ENCODE measurements around the gene HADHB.

Gene HADHB

GRCh38 chr2:26244309-26245230 lies at the start of gene HADHB, which contains the start of gene HADHA:
TSS of gene HADHB (plus strand) at chr2:26244939. CDS start at chr2:26254255, 9,316 bp downstream.
TSS of gene HADHA (minus strand) at chr2:26244632. CDS start at chr2:26244596, 36 bp downstream.
- FAIRE-seq: no peak
- TF ChIP-seq POLR2A (IDR thresholded peaks at IDR 0.05; ENCODE audit: low read depth, low read length): peak; percentile 81
- peak; percentile 87 for DNase-seq (ENCODE audit: insufficient read length, low spot score)

- DNase-seq (ENCODE audit: insufficient read length, low spot score) (no peak), FAIRE-seq (no peak)
- TF ChIP-seq POLR2A (IDR thresholded peaks at IDR 0.05; ENCODE audit: low read depth, low read length): no peak
Measured at GRCh38 chr2:26195040-26195984, 49.4 kb upstream of the HADHB start.

- FAIRE-seq (no peak), DNase-seq (ENCODE audit: insufficient read length, low spot score) (no peak)
- TF ChIP-seq POLR2A (IDR thresholded peaks at IDR 0.05; ENCODE audit: low read depth, low read length): no peak
Measured at GRCh38 chr2:26196683-26197418, 47.9 kb upstream of the HADHB start.

GRCh38 chr2:26197516-26197915 lies 47.2 kb upstream of the HADHB start:
- DNase-seq (ENCODE audit: insufficient read length, low spot score): no peak
- no peak for TF ChIP-seq POLR2A (IDR thresholded peaks at IDR 0.05; ENCODE audit: low read depth, low read length)
- FAIRE-seq: no peak

- FAIRE-seq (no peak), DNase-seq (ENCODE audit: insufficient read length, low spot score) (no peak)
- TF ChIP-seq POLR2A (IDR thresholded peaks at IDR 0.05; ENCODE audit: low read depth, low read length): no peak
Measured at GRCh38 chr2:26202981-26203490, 41.7 kb upstream of the HADHB start.

GRCh38 chr2:26203906-26204305 lies 40.8 kb upstream of the HADHB start:
- DNase-seq (ENCODE audit: insufficient read length, low spot score): no peak
- TF ChIP-seq POLR2A (IDR thresholded peaks at IDR 0.05; ENCODE audit: low read depth, low read length): no peak
- FAIRE-seq: no peak

GRCh38 chr2:26212011-26212410 lies 32.7 kb upstream of the HADHB start:
- FAIRE-seq (no peak), DNase-seq (ENCODE audit: insufficient read length, low spot score) (no peak)
- no peak for TF ChIP-seq POLR2A (IDR thresholded peaks at IDR 0.05; ENCODE audit: low read depth, low read length)

GRCh38 chr2:26214759-26215158 lies 30.0 kb upstream of the HADHB start:
- no peak for TF ChIP-seq POLR2A (IDR thresholded peaks at IDR 0.05; ENCODE audit: low read depth, low read length)
- DNase-seq (ENCODE audit: insufficient read length, low spot score) (no peak), FAIRE-seq (peak; percentile 53)

GRCh38 chr2:26215833-26216232 lies 28.9 kb upstream of the HADHB start:
- no peak for FAIRE-seq
- no peak for DNase-seq (ENCODE audit: insufficient read length, low spot score)
- TF ChIP-seq POLR2A (IDR thresholded peaks at IDR 0.05; ENCODE audit: low read depth, low read length): no peak

- DNase-seq (ENCODE audit: insufficient read length, low spot score) (no peak), FAIRE-seq (no peak)
- no peak for TF ChIP-seq POLR2A (IDR thresholded peaks at IDR 0.05; ENCODE audit: low read depth, low read length)
Measured at GRCh38 chr2:26216587-26216986, 28.2 kb upstream of the HADHB start.

GRCh38 chr2:26217720-26218119 lies 27.0 kb upstream of the HADHB start:
- DNase-seq (ENCODE audit: insufficient read length, low spot score): no peak
- FAIRE-seq: no peak

GRCh38 chr2:26223018-26223417 lies 21.7 kb upstream of the HADHB start:
- FAIRE-seq (no peak), DNase-seq (ENCODE audit: insufficient read length, low spot score) (no peak)
- no peak for TF ChIP-seq POLR2A (IDR thresholded peaks at IDR 0.05; ENCODE audit: low read depth, low read length)

More at GRCh38 chr2:26217720-26218119, 27.0 kb upstream of the HADHB start:
- TF ChIP-seq POLR2A (IDR thresholded peaks at IDR 0.05; ENCODE audit: low read depth, low read length): no peak

- FAIRE-seq (no peak), DNase-seq (ENCODE audit: insufficient read length, low spot score) (no peak)
- no peak for TF ChIP-seq POLR2A (IDR thresholded peaks at IDR 0.05; ENCODE audit: low read depth, low read length)
Measured at GRCh38 chr2:26224095-26224494, 20.6 kb upstream of the HADHB start.
